ENCODE data around the gene MTLN.
"Not testable (repeated sequence)": the region's sequence is repeated elsewhere in the genome, so short reads cannot be mapped to it uniquely, and the experiment has no call there.

Gene MTLN

DNA sequence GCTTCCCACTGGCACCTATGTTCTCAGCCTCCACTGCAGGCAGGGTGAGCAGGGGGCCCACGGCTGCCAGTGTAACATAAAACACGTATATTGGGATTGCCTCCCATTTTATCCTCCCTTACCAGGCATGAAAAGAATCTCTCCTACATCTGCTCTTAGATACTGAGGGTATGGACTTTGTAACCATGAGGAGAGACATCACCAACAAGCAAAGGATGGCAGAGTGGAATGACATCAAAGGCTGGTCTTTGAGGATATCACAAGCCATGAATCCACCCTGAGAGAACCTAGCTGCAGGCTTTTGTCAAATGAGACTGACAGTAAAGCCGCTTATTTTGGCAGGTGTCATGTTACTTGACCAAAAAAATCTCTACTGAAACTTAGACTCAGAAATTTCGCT is 14.9 kb downstream of the MTLN start:
- no peak for FAIRE-seq

DNA sequence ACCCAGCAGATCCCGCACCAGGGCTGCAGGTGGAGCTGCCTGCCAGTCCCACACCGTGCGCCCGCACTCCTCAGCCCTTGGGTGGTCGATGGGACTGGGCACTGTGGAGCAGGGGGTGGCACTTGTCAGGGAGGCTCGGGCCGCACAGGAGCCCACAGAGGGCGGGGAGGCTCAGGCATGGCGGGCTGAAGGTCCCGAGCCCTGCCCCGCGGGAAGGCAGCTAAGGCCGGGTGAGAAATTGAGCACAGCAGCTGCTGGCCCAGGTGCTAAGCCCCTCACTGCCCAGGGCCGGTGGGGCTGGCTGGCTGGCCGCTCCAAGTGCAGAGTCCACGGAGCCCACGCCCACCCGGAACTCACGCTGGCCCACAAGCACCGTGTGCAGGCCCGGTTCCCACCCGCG is 22.2 kb downstream of the MTLN start:
- not testable (repeated sequence) for FAIRE-seq

DNA sequence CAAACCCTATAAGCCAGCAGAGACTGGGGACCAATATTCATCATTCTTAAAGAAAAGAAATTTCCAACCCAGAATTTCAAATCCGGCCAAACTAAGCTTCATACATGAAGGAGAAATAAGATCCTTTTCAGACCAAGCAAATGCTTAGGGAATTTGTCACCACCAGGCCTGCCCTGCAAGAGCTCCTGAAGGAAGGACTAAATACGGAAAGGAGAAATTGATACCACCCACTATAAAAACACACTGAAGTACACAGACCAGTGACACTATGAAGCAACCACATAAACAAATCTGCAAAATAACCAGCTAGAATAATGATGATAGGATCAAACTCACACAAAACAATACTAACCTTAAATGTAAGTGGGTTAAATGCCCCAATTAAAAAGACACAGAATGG is 29.9 kb downstream of the MTLN start:
- no peak for FAIRE-seq

DNA sequence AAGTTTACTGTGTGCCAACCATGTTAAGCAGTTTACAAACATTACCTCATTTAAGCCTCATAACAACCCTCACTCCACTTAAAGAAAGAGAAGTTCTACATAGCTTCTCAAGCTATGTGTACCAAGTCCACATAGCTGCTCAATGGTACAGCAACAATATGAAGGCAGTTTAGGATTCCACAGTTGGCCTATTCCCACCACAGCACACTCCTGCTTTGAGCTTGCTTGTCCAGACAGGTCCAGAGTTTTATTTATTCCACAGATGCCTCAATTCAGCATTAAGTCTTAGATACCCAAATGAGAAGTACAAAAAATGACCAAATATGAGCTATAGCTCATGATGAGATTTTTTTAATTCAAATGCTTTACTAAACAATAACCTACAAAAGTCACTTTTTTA is 32.3 kb downstream of the MTLN start:
- FAIRE-seq = no peak

DNA sequence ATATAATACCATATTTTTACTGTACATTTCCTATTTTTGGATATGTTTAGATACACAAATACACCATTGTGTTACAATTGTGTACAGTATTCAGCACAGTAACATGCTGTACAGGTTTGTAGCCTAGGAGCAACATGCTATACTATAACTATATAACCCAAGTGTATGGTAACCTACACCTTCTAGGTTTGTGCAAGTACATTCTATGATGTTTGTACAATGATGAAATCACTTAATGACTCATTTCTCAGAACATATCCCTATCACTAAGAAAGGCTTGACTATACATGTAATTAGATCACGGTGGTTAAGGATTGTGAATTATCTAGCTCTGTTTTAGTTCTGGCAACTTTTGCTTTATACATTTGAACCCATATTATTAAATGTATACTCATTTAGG is 38.8 kb downstream of the MTLN start:
- FAIRE-seq = peak; percentile 47

DNA sequence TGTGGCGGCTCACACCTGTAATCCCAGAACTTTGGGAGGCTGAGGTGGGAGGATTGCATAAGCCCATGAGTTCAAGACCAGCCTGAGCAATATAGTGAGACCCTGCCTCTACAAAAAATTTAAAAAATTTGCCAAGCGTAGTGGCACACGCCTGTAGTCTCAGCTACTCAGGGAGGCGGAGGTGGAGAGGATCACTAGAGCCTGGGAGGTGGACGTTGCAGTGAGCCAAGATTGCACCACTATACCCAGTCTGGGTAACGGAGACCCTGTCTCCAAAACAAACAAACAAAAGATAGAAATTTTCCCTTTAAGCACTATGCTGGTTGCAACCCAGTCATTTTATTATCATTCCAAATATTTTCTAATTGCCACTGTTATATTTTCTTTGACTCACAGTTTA is 39.8 kb downstream of the MTLN start:
- no peak for FAIRE-seq

DNA sequence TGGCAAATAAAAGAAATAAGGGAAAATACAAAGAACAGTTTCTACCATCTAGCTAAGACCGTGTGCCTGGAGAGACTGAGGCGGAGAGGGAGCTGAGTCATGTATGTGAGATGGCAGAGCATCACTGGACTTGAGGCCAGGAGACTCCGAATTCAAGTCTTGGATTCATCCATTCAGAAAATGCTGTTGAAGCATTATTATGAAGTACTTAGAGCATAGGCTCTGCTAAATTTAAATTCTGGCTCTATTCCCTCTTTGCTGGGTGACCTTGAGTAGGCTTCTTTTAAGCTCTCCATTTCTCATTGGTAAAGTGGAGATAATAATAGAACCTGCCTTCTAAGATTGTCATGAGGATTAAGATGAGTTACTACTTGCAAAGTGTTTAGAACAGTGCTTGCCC is 42.2 kb downstream of the MTLN start:
- FAIRE-seq = no peak

DNA sequence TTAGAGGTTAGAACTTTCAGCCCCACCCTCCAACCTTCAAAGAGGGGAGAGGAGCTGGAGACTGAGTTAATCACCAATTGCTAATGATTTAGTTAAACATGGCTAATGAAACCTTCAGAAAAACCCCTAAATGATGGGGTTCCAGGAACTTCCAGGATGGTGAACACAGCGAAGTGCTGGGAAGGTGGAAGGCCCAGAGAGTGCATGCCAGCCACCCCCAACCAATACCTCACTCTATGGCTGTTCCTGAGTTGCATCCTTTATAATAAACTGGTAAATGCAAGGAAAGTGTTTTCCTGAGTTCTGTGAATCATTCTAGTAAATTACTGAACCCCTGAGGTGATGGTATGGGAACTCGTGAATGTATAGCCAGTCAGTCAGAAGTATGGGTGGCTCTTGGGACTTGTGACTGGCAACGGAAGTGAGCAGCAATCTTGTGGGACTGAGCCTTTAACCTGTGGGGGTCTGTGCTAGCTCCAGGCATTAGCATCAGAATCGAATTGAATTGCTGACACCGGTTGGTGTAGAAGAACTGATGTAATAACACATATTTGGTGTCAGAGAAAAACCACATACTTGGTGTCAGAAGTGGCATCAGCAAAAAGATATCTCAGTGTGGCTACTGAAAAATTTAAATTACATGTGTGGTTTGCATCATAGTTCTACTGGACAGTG is 44.9 kb downstream of the MTLN start:
- no peak for FAIRE-seq

DNA sequence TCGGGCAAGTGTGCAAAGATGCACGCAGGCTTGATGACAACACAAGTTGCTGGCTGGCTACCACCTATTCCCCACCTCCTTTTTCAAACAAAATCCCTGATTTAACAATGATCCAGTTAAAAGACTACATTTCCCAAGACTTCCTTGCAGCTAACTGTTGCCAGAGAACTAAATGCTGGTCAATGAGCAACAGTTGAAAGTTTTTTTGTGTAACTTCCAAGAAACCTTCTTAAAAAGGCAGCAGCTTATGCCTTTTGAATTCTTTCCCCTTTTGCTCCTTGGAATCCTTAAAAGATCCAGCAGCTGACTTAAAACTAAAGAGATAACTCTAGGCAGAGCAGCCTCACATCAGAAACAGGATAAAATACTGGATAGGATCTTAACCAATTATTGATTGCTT is 46.1 kb downstream of the MTLN start:
- no peak for FAIRE-seq

Measured in islet of Langerhans (tissue), 1 donor.